Inflammatory macrophage treated with lipopolysaccharide for 4 hours (primary cell): ENCODE data around the gene TSHZ1.
"Not testable (repeated sequence)": the region's sequence is repeated elsewhere in the genome, so short reads cannot be mapped to it uniquely, and the experiment has no call there.

ENCODE experiments used
- DNase-seq: peaks from one replicate; pipeline ENCODE4 v3.0.0-alpha.2; 2020

The TSHZ1 gene

GRCh38 chr18:75319905-75320304 lies 109.3 kb downstream of the TSHZ1 start:
- DNase-seq: no peak

DNA sequence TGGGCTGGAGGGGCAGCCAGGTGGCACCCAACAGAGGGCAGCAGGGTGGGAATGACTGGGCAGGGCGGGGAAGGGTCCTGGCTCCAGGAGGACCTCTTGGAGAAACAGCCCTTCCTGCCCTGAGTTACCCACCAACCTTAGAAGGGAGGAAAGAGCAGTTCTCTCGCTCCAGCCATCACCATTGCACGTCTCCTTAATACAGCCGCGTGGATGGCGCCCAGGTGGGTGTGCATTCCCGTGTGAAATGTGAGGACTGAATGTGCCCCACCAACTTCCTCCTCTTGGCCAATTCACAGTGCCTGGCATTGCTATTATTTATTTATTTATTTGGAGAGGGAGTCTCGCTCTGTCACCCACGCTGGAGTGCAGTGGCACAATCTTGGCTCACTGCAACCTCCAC lies 109.9 kb downstream of the TSHZ1 start:
- DNase-seq: no peak

DNA sequence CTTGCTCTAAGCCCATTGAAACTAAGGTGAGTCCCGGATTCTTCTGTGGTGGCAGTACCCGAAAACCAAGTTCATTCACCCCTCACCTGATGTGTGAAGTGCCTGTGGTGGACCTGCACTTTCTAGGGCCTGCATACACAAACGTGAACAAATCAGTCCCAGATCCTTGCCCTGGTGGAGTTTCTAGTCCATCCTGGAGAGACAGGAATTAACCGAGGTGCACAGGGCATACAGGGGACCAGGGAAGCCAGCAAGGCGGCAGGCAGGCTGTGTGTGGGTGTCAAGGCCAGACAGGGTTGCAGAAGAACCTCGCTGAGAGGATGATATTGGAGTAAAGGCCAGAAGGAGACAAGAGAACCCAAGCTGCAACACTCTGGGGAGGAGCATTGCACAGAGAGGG lies 110.8 kb downstream of the TSHZ1 start:
- no peak for DNase-seq

DNA sequence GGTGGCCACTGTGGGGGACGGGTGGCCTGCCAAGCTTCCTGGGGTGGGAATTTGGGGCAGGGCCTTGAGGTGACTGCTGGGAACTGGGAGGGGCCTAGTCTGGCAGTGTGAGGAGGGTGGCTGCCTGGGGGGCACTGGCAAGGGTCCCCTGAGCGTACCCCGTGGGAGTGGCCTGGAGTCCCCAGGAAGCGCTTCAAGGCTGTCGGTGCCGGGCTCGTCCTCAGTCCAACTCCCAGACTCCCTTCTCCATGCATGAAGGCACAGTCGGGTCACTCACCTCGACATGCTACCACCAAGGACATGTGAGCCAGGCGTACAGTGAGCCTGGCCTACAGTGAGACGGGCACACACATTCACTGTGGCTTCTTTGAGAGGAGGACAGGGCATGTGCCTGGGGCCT lies 111.6 kb downstream of the TSHZ1 start:
- no peak for DNase-seq

- DNase-seq: no peak
Observed at GRCh38 chr18:75323821-75324585, 113.4 kb downstream of the TSHZ1 start.

- no peak for DNase-seq
Observed at GRCh38 chr18:75324686-75325257, 114.2 kb downstream of the TSHZ1 start.

- DNase-seq: not testable (repeated sequence)
Observed at GRCh38 chr18:75329753-75330152, 119.2 kb downstream of the TSHZ1 start.

DNA sequence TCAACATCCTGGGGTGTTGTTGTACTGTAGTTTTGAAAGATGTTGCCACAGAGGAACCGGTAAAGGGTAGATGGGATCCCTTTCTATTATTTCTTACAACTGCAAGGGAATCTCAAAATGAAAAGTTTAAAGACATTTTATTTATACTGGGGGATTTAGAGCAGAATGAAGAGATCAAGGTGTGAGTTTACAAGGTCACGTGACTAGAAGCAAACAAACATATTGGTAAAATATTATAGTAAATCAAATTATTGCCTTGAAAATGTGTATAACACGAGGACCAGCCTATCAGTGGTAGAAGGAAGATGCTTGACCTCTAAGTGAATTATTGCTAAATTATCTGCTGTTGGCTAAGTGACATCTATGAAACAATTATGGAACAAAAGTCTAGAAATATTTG lies 119.7 kb downstream of the TSHZ1 start:
- DNase-seq: no peak

- no peak for DNase-seq
Observed at GRCh38 chr18:75334869-75335268, 124.3 kb downstream of the TSHZ1 start.

GRCh38 chr18:75335511-75335910 lies 124.9 kb downstream of the TSHZ1 start:
- no peak for DNase-seq

DNA sequence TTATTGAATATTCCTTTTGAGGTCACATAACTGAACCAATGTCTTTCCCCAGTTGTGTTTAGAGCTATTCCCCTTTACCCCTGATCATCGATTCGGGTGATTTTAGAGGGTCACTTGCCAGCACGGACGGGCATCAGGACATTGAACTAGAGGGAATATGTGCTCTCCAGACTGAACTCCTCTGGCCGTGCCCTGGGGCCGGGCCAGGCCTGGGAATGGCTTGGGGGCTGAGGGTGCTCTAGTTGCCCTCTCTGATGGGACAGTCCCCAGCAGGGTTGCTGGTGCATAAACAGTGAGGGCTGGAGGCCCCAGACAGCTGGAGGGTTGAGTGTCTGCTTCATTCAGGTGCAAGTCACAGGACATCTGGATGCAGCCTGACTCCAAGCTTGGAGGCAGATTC lies 126.2 kb downstream of the TSHZ1 start:
- DNase-seq: no peak

DNA sequence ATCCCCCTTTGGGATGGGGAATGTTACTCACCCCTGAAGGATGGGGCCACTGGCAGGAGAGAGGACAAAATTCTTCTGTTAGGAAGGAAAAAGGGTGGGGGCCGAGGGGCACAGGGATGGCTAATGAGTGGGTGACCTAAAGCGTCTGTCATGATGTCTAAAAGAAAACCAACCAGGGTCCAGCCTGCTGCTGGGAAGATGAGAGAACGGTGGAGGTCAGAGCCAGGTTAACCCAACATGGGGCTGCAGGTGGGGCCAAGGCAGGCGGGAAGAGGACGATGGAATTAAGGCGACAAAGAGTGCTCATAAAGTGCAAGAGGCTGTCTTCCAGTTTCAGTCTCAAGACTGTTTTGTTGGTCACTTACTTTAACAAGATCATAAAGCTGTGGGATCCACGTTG lies 126.8 kb downstream of the TSHZ1 start:
- no peak for DNase-seq

- DNase-seq: no peak
Observed at GRCh38 chr18:75338631-75339030, 128.0 kb downstream of the TSHZ1 start.
